GM04503 (cell line): ENCODE measurements around the gene ALK.
A peak's percentile ranks its signal among the peaks of the same experiment; 100 is the strongest.

ENCODE experiments used
- DNase-seq: peaks from one replicate; pipeline ENCODE4 v3.0.0-alpha.2; 2012; ENCODE audit warnings: low read depth

Gene ALK

DNA sequence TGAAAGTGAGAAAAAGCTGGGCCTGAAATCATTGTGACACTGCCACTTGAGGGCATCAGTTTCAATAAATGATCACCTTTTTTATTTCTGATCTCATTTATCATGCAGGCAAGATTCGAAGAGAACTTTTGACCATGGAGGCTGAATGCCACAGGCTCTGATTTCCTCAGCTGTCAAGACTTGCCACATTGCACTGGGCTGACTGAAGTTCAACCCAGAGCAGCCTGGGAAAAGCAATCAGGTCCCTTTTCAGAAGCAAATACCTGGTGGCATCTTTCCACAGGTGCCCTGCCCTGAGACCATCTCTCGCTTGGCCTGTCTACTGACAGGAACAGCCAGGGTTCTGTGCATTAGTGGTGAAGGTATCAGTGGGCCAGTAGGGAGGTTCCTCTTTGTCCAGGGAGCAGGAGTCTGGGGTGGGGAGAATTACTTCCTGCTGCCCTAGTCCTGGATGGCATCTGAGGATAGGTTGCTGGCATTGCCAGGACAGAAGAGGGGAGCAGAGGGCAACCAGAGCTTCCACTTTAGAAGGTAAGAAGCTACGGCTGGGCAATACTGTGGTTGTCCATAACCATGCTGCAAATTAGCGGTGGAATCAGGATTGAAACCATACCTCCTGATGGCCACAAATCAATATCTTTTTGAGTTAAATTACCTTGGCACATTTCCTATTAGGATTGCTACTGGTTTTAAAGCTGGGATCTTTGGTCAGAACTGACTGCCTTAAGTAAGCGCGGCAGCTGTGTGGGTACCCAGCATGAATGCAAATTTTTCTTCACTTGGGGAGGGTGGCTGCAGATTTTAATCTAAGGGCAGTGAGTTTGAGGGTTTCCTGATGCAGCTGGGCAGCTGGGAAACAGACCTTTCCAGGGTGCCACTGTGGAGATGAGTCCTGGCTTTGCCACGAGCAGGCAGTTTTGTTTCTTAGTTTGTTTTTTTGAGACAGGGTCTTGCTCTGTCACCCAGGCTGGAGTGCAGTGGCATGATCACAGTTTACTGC lies 394.5 kb downstream of the ALK start:
- no peak for DNase-seq

DNA sequence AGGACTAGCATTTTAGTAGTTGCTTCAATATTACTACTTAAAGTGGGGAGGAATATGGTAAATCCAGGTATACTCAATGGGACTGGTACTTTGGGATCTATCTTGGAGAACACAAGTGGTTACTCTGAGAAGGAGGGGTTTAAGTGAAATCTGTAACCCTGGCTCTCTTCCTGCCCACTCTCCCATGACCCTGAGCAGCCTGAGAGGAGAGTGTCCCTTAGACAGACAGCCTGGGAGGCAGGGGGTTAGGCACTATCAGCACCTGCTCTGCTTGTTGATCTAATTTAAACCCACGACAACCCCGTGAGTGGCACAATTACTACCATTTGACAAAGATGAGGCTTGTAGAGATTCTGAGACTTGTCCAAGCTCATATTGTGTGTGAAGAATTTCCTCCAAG lies 395.5 kb downstream of the ALK start:
- DNase-seq, result no peak

DNA sequence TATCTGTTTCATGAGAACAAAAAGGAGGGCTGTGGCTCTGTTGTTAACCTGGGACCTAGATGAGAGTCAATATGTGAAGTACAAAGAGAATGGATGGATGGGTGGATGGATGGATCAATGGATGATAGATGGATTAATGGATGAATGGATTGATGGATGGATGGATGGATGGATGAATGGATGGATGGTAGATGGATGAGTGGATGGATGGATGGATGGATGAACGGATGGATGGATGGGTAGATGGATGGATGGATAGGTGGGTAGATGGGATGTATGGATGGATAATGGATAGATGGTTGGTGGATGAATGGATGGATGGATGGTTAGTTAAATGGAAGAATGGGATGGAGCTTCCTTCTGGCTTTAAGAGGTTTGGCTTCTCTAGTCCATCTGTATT lies 396.7 kb downstream of the ALK start:
- DNase-seq, result no peak

DNA sequence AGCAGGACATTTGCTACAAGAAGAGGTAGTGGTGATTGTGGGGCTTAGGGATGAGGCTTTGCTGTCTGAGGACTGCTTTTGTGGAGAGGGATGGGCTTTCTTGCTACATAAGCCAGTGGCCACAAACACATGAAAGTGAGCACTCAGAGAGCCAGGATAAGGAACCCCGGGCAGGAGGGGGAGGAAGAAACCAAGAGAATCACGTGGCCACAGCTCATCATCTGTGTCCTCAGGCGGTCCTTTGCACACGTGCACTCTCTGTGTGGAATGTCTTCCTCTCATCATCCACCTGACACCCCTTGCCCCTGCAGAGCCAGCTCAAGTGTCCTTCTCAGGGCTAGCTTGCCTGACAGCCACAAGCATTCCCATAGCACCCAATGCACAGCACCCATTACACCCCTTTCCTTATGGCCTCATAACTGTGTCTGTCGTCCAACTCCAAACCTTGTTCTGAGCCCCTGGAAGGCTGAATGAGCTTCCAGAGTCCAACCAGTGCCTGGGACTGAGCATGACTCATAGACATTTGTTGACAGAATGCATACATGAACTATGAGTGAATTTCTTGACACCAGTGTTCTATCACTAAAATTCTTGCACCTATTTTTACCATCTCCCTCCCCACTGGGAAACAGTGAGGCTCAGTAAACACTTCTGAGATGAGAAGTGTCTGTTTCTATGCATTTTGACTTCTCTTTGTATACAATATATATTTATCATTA lies 398.3 kb downstream of the ALK start:
- no peak for DNase-seq

DNA sequence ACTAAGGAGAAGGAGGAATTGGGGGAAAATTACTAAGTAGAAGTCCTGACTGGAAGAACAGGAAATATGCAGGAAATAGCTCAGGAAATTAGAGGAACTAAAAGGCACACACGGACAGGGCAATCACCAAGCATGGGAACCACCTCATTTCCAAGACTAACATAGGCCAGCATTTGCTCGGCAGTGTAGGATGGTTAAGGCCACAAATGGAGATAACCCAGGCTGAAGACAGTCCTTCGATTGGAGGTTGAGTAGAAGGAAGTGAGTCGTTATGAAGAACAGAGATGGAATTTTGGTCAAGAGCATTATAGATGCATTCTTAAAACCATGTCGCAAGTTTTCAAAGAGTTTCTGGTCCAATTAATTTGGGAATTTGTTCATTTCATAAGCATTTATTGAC lies 401.4 kb downstream of the ALK start:
- DNase-seq, result peak; percentile 48

DNA sequence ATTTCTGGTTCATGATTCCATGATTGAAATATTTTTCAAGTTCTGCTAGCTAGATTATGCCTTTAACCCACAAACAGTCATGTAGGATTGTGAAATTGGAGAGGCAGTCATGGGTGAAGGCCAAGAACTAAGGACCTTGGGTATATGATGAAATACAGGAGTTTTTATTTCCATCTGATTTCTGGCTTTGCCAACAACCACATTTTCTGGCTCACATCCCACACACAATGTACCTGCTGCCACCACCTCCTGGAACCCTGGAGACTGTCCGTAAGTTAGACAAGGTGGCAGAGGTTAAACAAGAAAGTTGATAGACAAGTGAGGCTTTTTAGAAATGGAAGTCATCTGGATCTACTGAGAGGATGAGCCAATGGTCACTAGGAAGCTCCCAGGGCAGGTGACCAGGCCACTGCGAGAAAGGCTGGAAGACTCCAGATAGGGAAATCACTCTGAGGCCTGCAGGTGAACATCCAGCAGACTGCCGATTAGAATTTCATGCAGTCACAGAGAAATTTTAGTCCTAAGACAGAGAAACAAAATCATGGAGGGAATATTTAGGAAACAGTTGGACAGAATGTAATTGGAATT lies 402.0 kb downstream of the ALK start:
- DNase-seq, result peak; percentile 63

DNA sequence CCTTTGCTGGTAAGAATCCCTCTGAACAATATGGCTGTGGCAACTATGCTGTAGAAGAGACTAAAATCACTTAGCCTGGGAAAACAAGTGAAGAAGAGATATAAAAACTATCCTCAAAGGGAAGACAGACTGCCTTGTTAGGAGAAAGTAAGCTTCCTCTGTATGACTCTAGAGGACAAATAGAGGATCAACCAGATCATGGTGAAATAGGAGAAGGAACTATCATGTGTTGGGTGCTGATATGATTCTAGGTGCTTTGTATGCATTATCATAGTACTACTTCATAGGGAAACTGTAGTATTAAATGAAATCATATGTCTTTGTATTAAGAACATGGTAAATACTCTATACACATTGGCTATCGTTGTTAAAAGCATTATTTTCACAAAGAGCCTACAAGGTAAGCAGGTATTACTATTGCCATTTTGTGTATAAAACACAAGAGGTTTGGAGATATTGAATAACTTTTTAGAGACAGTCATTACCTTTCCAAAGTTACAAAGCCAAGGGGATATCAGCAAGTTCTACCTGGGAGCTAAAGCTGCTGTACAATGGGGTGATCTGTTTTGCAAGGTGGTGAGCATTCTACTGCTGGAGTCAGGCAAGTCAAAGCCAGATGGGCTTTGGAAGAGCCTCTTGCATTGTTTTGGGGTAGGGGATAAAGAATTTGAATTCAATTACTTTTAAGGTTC lies 402.6 kb downstream of the ALK start:
- DNase-seq, result no peak

DNA sequence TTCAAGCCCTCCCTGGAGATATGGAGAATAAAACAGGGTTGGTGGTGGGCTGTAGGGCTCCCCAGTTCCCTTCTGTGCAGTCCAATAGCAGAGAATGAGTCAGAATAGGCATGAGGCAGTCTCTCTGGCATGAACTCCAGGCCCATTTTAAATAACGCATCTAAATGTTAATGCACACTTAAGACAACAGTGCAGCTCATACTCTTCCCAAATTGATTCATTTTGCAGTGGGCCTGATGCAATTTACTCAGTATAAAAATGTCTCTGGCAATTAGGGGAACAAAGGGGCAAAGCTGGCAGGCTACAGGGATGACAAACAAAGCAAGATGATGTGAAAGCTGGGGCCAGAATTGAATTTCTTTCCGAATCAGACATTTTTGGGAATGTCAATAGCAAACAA lies 403.4 kb downstream of the ALK start:
- DNase-seq, result no peak

DNA sequence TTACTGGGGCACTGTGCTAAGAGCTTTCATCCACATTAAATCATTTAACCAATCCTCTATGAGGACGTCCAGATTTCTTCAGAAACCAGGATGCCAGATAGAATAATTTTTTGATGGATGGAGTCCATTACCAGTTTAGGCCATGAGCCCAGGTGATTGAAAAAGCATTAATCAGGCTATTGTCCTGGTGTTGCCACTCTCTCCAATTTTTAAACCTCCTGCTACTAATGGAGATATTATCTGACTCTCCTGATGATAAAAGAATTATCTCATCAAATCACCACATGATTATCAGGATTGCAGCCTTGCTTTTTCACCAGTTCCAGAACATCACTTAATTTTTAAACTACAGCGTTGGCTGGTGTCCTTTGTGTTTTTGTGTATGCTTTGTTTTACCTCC lies 404.0 kb downstream of the ALK start:
- DNase-seq, result no peak

DNA sequence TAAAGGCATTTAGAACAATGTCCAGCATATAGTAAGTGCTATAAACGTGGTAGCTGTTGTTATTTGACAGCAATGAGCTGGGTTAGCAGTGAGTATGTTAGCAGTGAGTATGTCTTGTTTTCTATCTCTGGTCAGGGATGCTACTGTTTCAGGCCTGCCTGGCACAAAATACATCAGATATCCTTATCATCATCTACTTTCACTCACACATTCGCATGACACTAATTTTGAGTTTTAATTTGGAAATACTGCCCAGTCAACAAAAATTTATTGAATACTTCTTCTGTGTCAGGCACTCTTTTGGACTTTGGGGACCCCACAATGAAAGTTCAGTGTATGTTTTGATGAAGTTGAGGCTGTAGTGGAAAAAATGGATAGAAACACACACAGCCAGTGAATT lies 404.6 kb downstream of the ALK start:
- DNase-seq, result no peak

DNA sequence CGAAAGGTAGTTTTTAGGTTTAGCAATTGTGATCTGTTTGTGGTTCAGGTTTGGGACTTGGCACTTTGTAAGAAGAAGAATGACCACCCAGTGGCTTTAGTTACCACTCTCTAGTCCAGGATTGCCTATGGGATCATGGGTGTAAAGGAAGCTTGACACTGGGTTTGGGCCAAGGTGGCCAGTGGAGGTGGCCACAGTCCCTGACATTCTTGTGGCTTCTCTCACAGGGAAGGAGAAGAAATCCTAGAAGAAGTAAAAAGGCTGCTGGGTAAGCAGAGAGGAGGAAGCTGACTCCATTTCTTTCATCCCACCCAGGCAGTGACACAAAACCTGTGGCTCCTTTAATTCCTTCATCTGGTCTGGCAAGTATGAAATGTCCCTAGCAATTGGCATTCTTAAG lies 411.5 kb downstream of the ALK start:
- no peak for DNase-seq

DNA sequence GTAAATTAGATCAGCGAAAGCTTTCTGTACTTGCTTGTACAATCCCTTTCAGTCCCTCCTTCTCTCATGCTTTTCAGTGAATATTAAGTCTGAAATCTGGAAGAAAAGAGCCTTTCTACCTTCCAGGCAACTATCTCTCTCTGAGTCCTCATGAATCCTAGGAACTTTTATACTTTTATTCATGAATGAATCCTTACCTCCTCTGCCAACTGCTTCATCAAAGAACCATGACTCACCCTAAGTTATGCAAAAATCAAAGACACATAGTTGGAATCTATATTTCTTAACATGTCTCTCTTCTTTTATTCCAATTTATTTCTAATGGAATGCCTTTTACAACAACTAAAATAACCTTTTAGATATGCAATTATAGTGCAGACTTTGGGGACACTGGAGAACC lies 412.0 kb downstream of the ALK start:
- no peak for DNase-seq

DNA sequence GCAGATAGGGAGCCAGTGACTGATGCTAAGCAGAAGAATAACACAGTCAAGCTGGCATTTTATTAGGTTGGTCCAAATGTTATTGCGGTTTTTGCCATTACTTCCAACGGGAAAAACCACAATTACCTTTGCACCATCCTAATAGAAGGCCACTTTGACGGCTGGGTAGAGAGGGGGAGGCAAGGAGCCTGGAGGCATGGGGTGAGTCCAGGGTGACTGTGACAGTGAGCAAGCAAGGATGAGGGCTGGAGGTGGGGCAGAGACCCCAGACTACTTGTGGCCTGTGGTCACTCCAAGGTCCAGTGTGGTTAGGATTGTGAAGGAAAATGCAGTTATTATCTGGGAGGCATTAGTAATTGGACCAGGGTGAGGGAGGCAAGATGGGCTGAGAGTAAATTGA lies 416.6 kb downstream of the ALK start:
- DNase-seq, result no peak

DNA sequence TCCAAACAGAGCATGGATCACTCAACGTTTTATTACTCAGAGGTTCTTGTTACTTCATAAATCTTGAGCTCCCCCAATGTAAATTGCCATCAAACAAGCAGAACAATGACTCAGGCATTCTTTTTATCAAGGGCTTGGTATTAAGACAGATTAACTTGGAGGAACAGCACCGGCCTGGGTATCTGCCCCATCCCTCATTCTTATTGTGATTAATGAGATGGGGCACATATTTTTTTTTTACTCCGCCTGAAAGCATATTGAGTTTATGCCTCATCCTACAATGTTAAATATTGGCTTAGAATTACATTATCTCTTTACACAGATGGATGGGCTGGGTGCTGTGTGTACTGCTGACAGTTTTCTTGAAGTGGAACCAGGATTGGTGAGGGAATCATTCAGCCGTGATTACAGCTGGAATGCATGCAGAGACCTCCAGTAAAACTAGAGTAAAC lies 418.9 kb downstream of the ALK start:
- no peak for DNase-seq

DNA sequence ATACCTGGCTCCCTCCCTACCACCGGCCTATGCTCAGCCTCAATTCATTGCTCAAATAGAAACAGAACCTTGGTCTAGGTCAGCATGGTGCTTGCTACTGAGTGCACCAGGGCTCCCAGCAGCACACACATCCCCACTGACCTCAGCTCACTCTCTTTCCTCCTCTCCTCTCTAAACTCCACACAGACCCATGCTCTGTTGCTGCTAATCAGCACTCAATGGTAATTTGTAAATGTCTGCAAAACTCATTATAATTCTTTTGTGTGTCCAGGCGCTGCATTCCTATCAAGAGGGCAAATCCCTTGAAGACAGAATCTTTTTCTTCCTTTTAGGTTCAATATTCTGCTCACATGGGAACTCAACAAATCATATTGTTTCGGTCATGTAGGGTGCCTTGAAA lies 424.0 kb downstream of the ALK start:
- DNase-seq, result no peak

DNA sequence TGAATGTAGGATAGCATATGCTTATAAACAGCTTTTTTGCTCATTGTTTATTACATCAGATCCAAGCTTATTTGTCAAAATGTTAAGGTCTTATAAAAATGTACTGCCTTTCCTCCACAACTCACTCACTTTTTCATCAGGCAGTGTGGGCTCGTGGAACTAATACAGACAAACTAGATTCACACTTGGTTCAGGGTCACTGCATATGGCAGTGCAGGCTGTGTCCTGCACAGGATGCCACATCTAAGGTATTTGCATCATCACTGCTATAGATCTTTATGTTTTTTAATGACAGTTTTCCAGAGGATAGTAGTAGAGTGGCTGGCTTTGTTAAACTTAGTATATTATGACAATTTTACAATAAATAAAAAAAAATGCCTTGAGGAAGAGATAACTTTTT lies 425.2 kb downstream of the ALK start:
- no peak for DNase-seq

DNA sequence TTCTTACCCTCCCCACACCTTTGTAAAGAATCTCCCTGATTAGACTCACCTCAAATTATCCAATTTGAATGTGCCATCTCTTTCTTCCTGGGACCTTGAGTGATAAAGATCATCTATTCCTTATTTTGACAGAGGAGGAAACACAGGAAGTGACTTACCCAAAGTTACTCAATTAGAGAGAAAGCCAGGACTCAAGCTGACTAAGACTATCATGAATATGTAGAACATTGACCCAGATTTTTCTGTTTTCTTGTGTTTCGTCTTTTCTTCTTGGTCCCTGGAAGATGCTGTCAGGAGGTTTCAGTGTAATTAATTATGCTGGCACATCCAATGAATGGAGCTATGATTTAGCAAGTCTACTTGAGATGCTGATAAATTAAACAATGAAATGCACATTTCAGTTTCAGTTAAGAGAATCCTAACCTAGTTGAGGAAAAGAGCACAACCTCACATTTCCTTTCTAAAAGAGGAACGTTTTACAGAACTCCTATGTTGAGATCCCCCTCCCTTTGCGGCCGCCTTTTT lies 425.8 kb downstream of the ALK start:
- no peak for DNase-seq

DNA sequence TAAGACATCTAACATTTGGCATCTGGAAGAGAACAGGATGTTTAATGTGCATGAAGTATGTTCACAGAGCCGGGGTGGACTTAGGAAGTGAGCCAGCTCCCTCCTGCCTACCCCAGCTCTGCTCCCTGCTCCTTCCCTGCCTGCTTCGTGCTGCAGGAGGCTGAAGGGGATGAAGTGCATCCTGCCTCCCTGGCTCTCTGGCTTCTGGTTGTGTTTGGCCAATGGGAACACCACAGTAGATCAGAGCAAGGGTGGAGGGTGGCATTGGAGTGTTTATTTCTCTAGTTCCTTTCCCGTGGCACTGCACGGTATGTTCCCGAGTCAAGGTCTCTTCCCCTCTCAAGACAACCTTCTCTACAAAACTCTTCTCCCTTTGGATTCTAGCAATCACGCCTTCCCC lies 426.3 kb downstream of the ALK start:
- DNase-seq, result no peak

DNA sequence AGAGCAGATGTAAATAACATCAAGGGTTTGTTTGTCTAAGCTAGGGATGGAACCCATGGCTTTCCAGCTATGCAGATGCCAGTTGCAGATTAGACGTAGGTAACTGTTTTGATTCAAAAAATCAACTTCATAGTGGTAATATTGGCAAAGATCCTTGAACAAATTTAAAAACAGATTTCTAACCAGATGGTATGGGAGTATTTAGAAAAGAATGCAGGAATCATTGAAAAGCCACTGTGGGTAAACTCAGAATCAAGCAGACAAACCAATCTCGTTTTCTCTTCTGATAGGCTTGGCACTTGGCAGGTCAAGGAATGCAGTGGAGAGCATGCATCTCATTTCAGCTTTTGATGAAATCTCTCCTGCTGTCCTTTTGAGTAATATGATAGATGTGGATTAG lies 428.7 kb downstream of the ALK start:
- no peak for DNase-seq

DNA sequence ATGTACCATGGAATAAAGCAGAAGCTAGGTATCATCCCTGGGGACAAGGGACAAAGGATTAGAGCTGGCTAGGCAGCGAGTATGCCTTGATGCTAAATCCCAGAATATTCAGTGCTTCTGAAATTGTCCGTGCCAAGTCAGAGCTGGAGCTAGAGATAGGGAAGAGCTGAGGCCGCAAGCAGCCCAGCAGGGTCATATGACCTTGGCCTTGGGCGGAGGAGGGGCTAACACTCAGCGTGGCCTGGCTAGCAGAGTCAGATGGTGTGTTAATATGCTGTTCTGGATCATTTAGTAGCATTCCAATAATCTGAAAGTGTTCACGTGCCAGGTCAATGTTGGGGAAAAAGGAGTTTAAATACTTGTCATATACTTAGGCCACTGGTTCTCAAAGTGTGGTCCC lies 431.3 kb downstream of the ALK start:
- DNase-seq, result no peak

DNA sequence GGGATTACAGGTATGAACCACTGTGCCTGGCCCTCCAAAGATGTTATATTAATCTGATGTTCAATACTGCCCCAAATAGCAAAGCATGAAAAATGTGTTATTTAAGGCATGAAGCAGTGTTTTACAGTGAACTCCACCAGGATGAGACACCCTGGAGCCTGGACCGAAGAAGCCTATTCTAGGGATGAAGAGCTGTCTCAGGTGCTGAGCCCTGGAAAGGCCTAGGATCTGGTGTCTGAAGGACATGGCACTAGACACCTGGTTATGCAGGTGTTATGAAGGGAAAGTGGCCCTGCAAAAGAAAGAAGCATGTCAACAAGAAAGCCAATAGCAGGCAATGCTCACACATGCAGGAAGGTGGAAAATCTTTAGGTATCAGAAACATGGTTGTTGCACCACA lies 431.8 kb downstream of the ALK start:
- no peak for DNase-seq

DNA sequence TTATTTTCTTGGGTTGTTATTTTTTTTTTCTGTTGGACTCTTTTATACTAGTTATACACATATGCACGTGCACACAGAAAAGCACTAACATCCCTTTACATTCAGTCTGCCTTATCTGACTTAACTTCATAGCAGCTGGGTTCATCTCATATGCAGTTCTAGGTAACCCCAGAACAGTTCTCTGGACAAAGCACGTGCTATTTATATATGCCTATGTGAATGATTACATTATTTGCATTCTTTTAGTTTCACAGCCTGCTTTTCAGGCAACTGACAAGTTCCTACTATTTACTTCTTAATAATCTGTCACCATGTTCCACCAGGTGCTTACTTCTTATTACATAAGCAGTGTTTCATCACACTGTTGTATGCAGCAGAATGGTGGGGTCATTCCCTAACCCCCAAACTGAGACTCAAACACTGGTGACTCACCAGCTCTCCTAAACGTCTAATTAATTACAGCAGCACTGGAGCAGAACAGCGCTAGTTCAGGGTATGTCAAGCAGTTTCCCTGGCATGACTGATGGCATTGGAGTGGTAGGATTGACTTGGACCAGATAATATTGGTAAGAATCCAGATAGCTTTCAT lies 433.3 kb downstream of the ALK start:
- no peak for DNase-seq
